Activated CD8-positive, alpha-beta T cell treated with anti-CD3 and anti-CD28 coated beads for 36 hours (primary cell): ENCODE measurements around the gene METTL15. TPM values are rescaled to one million over a fixed set of nuclear protein-coding genes. Genes with fewer than 3 reads are reported as not detected.

ENCODE experiments used
- ATAC-seq: fragments of 200-7000 bp; cut with Tn5 transposase; one replicate; pipeline ENCODE4 v1.10.0; 2021; ENCODE audit warnings: mild to moderate bottlenecking, moderate library complexity
- CTCF ChIA-PET: fragments of 350-600 bp; sonication (Branson Sonifier 250); formaldehyde crosslinking; loops from one replicate; lab custom pipeline; 2021; ENCODE audit warnings: antibody characterized with exemption; lab: Charles Lee
- POLR2A ChIA-PET: fragments of 350-600 bp; sonication (Branson Sonifier 250); formaldehyde crosslinking; loops from one replicate; lab custom pipeline; 2021; ENCODE audit warnings: antibody characterized with exemption; lab: Charles Lee
- DNase-seq: peaks from one replicate; pipeline ENCODE4 v3.0.0-alpha.2; 2020
- H3K27ac Mint-ChIP-seq: one replicate; pipeline ENCODE4 v1.8.0; 2021; ENCODE audit warnings: mild to moderate bottlenecking, mixed read lengths
- H3K27me3 Mint-ChIP-seq: one replicate; pipeline ENCODE4 v1.8.0; 2021; ENCODE audit warnings: mixed read lengths
- H3K36me3 Mint-ChIP-seq: one replicate; pipeline ENCODE4 v1.8.0; 2021; ENCODE audit warnings: low read depth, mixed read lengths
- H3K4me1 Mint-ChIP-seq: one replicate; pipeline ENCODE4 v1.8.0; 2021; ENCODE audit warnings: low read depth, mixed read lengths
- H3K4me3 Mint-ChIP-seq: one replicate; pipeline ENCODE4 v1.8.0; 2021; ENCODE audit warnings: mild to moderate bottlenecking, moderate library complexity, mixed read lengths
- H3K9me3 Mint-ChIP-seq: one replicate; pipeline ENCODE4 v1.8.0; 2021; ENCODE audit warnings: mixed read lengths
- CTCF ChIP-seq: fragments of 200-600 bp; IDR thresholded peaks from one replicate; pipeline ENCODE4 v1.8.0; 2022; ENCODE audit warnings: antibody characterized with exemption, mild to moderate bottlenecking
- intact Hi-C: fragments of 100-400 bp; cut with micrococcal nuclease; formaldehyde crosslinking; loops from one replicate; pipeline ENCODE4 v1.10.0; 2022
- total RNA-seq, 2 experiments: library from RNA; stranded (reverse); gene quantifications; one replicate each; pipeline ENCODE4 v1.2.3, GENCODE V29; 2021

The METTL15 gene
- total RNA-seq, 2 experiments from 2014 or later = 19.4 to 20.4 TPM

- TF ChIP-seq CTCF = no peak
- peaks cover under 1% of the 10 kb centered on the region for H3K9me3 Mint-ChIP-seq
- H3K4me1 Mint-ChIP-seq = peaks cover 3% of the 10 kb centered on the region
- no peak overlapping the region for H3K27ac Mint-ChIP-seq
- H3K4me3 Mint-ChIP-seq = no peak overlapping the region
- ChIA-PET CTCF (no interaction called here), POLR2A (no interaction called here)
- DNase-seq (no peak), ATAC-seq (peak; percentile 42)
- intact Hi-C loops = no loop called here
- no peaks in the 10 kb centered on the region for H3K27me3 Mint-ChIP-seq
- H3K36me3 Mint-ChIP-seq = peaks cover 3% of the 10 kb centered on the region
Observed at GRCh38 chr11:28146123-28146751, 38.0 kb downstream of the METTL15 start.

GRCh38 chr11:28152743-28153142 is 44.6 kb downstream of the METTL15 start:
- Mint-ChIP-seq H3K27ac (no peak overlapping the region), H3K4me3 (no peak overlapping the region), H3K9me3 (no peaks in the 10 kb centered on the region), H3K4me1 (no peaks in the 10 kb centered on the region), H3K36me3 (peaks cover 15% of the 10 kb centered on the region), H3K27me3 (no peaks in the 10 kb centered on the region)
- intact Hi-C loops = no loop called here
- CTCF ChIA-PET = no interaction called here
- ATAC-seq = no peak
- DNase-seq = no peak
- POLR2A ChIA-PET = no interaction called here
- no peak for TF ChIP-seq CTCF

- H3K4me3 Mint-ChIP-seq = no peak overlapping the region
- H3K27me3 Mint-ChIP-seq = no peaks in the 10 kb centered on the region
- peaks cover 21% of the 10 kb centered on the region for H3K36me3 Mint-ChIP-seq
- no peak for ATAC-seq
- intact Hi-C loops = no loop called here
- POLR2A ChIA-PET = interaction anchor here (1.0 kb wide), 1 partner anchor 20 kb away, joined by 3 read pairs; no protein-coding TSS in a partner anchor
- H3K27ac Mint-ChIP-seq = no peak overlapping the region
- TF ChIP-seq CTCF = no peak
- no peaks in the 10 kb centered on the region for H3K9me3 Mint-ChIP-seq
- CTCF ChIA-PET = no interaction called here
- DNase-seq = no peak
- no peaks in the 10 kb centered on the region for H3K4me1 Mint-ChIP-seq
Observed at GRCh38 chr11:28153586-28153985, 45.4 kb downstream of the METTL15 start.

- Mint-ChIP-seq H3K36me3 (peaks cover 19% of the 10 kb centered on the region), H3K4me3 (no peak overlapping the region), H3K9me3 (peaks cover 1% of the 10 kb centered on the region), H3K27me3 (no peaks in the 10 kb centered on the region), H3K27ac (no peak overlapping the region), H3K4me1 (peaks cover 17% of the 10 kb centered on the region)
- intact Hi-C loops = no loop called here
- ChIA-PET POLR2A (no interaction called here), CTCF (no interaction called here)
- DNase-seq (no peak), ATAC-seq (no peak)
- no peak for TF ChIP-seq CTCF
Observed at GRCh38 chr11:28168718-28169117, 60.5 kb downstream of the METTL15 start.

- peaks cover 22% of the 10 kb centered on the region for H3K36me3 Mint-ChIP-seq
- ATAC-seq (no peak), DNase-seq (peak; percentile 7)
- no peak for TF ChIP-seq CTCF
- ChIA-PET CTCF (no interaction called here), POLR2A (no interaction called here)
- no peaks in the 10 kb centered on the region for H3K27me3 Mint-ChIP-seq
- no peak overlapping the region for H3K27ac Mint-ChIP-seq
- H3K4me1 Mint-ChIP-seq = peaks cover 17% of the 10 kb centered on the region
- H3K4me3 Mint-ChIP-seq = no peak overlapping the region
- intact Hi-C loops = no loop called here
- H3K9me3 Mint-ChIP-seq = peaks cover 3% of the 10 kb centered on the region
Observed at GRCh38 chr11:28169816-28170215, 61.6 kb downstream of the METTL15 start.
